RKO (cell line): ENCODE results near the gene SORBS2.

Source experiments
- DNase-seq: peaks from one replicate; pipeline ENCODE4 v3.0.0-alpha.2; 2016; ENCODE audit warnings: low spot score

The SORBS2 gene

GRCh38 chr4:185550933-185551332 lies 261.1 kb downstream of the SORBS2 start:
- DNase-seq = no peak

- no peak for DNase-seq
Observed at GRCh38 chr4:185549095-185549639, 262.8 kb downstream of the SORBS2 start.

- no peak for DNase-seq
Observed at GRCh38 chr4:185548587-185548986, 263.4 kb downstream of the SORBS2 start.

DNA sequence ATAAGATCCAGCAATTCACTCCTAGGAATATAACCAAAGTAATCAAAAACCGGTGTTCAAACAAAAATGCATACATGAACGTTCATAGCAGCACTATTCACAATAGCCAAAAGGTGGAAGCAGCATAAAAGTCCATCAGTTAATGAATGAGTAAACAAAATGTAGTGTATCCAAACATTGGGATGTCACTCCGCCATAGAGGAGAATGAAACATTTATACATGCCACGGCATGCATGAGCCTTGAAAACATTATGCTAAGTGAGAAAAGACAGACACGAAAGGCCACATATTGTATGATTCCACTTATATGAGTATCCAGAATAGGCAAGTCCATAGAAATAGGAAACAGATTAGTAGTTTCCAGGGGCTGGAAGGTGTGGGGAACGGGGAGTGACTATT lies 265.7 kb downstream of the SORBS2 start:
- no peak for DNase-seq

GRCh38 chr4:185542626-185543315 lies 269.2 kb downstream of the SORBS2 start:
- DNase-seq = no peak

DNA sequence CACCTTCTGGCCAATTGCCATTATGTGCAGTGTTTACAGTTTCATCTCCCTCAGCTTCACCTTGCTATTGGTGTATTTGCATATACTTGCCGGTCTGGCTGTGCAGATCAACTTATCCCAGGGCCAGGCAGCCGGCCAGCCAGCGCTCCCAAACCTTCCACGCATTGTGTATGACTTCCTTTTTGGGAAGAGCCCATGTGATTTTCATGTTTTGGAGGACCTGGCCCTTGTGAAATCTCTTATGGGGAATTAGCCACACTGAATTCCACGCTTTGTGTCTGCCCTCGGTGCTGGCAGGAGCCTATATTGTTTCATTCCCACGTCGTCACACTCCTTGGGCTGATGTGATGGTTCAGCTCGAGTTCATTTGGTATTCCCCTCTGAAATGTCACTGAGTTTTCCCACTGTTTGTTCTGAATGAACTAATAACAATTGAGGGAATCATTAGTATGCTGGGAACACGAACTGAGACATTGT lies 270.7 kb downstream of the SORBS2 start:
- no peak for DNase-seq

DNA sequence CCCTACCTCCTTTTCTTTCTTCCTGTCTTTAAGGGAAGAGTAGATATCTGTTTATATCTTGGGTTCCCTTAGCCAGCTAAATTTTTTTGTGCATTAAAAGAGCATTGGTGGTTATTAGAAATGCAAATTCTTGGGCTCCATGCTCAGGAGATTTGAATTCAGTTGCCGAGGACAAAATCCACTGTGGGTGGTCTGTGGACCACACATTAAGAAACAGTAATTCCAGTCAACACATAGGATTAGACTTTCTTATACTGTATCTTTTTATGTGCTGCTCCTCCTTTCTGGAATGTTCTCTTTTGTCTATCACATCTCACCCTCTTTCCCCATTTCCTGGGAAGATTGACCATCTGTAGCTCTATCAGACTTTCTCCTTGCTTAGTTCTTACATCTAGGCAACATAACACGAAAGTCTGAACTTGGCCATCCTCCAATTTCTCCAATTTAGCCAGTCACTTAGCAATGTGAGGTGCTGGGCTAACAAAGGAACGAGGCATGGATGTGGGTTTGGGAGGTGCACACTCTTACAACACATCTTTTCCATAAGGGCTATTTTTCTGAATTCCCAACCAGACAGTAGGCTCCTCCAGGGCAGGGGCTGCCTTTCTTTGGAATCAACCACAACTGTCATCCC lies 271.4 kb downstream of the SORBS2 start:
- no peak for DNase-seq

GRCh38 chr4:185540040-185540439 lies 272.0 kb downstream of the SORBS2 start:
- no peak for DNase-seq

DNA sequence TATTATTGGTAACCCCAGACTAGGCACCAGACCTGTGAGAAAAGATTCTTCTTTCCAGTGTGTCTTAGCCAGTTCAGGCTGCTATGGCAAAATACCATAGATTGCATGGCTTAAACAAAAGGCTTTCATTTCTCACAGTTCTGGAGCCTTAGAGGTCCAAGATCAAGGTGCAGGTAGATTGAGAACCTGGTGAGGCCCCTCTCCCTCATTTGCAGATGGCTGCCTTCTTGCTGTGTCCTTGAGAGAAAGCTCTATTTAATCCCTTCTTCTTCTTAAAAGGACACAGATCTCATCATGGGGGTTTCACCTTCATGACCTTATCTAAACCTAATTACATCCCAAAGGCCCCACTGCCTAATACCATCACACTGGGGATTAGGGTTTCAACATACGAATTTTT lies 273.2 kb downstream of the SORBS2 start:
- DNase-seq = no peak

- no peak for DNase-seq
Observed at GRCh38 chr4:185536411-185536709, 275.6 kb downstream of the SORBS2 start.

- no peak for DNase-seq
Observed at GRCh38 chr4:185535612-185536410, 276.2 kb downstream of the SORBS2 start.
